Nephron progenitor cell (in vitro differentiated cells): ENCODE data around the gene AK8.

Experiments used
- DNase-seq: peaks from one replicate; pipeline ENCODE4 v3.0.0; 2021
- H3K27ac Mint-ChIP-seq: 2 replicates; pipeline ENCODE4 v1.8.0; 2021; ENCODE audit warnings: mild to moderate bottlenecking, moderate library complexity, mixed read lengths
- H3K27me3 Mint-ChIP-seq: 2 replicates; pipeline ENCODE4 v1.8.0; 2021; ENCODE audit warnings: mild to moderate bottlenecking, low read depth, mixed read lengths; ENCODE audit not compliant: poor library complexity
- H3K36me3 Mint-ChIP-seq: 2 replicates; pipeline ENCODE4 v1.8.0; 2021; ENCODE audit warnings: low read depth, mixed read lengths
- H3K4me1 Mint-ChIP-seq: 2 replicates; pipeline ENCODE4 v1.8.0; 2021; ENCODE audit warnings: mixed read lengths
- H3K4me3 Mint-ChIP-seq: 2 replicates; pipeline ENCODE4 v1.8.0; 2021; ENCODE audit warnings: mild to moderate bottlenecking, moderate library complexity, mixed read lengths
- H3K9me3 Mint-ChIP-seq: 2 replicates; pipeline ENCODE4 v1.8.0; 2021; ENCODE audit warnings: mild to moderate bottlenecking, moderate library complexity, mixed read lengths
- CTCF ChIP-seq: fragments of 200-600 bp; sonication (generic); IDR thresholded peaks from 2 replicates; pipeline ENCODE4 v1.5.0; 2021; ENCODE audit warnings: antibody characterized with exemption

AK8 gene

GRCh38 chr9:132842124-132843044, 35.7 kb downstream of the AK8 start:
- H3K27me3 Mint-ChIP-seq = peaks cover 4% of the 10 kb centered on the region
- no peaks in the 10 kb centered on the region for H3K9me3 Mint-ChIP-seq
- no peak overlapping the region for H3K4me3 Mint-ChIP-seq

DNA sequence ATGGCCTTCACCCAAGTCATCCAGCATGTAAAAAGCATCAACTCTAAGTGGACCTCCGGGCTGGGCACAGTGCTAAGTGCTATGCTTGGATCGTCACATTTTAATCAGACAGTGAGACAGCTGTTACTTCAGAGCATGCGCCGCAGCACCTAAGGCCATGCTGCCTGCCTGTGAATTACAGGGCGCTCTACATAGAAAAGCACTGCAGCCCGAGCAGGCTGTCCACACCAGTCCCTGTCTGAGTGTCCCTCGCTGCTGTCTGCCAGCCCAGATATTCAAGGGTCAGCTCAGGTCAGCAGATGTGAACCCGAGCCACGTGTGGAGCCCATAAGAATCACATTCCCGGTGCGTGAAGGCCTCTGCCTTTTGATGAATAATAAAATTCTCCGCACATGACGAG, 37.1 kb downstream of the AK8 start:
- Mint-ChIP-seq H3K9me3 (no peaks in the 10 kb centered on the region), H3K4me3 (no peak overlapping the region), H3K27me3 (peaks cover 4% of the 10 kb centered on the region), H3K36me3 (no peaks in the 10 kb centered on the region), H3K4me1 (peaks cover 32% of the 10 kb centered on the region), H3K27ac (no peak overlapping the region)
- DNase-seq = no peak
- no peak for TF ChIP-seq CTCF

More at GRCh38 chr9:132842124-132843044, 35.7 kb downstream of the AK8 start:
- H3K36me3 Mint-ChIP-seq = no peaks in the 10 kb centered on the region
- no peak for DNase-seq
- peaks cover 29% of the 10 kb centered on the region for H3K4me1 Mint-ChIP-seq
- H3K27ac Mint-ChIP-seq = peak overlapping the region; percentile 86
- TF ChIP-seq CTCF = no peak

- Mint-ChIP-seq H3K36me3 (no peaks in the 10 kb centered on the region), H3K4me1 (peaks cover 43% of the 10 kb centered on the region), H3K27ac (no peak overlapping the region), H3K9me3 (no peaks in the 10 kb centered on the region), H3K4me3 (no peak overlapping the region), H3K27me3 (peaks cover 8% of the 10 kb centered on the region)
- no peak for DNase-seq
- TF ChIP-seq CTCF = no peak
Measured at GRCh38 chr9:132838291-132838690, 39.8 kb downstream of the AK8 start.

DNA sequence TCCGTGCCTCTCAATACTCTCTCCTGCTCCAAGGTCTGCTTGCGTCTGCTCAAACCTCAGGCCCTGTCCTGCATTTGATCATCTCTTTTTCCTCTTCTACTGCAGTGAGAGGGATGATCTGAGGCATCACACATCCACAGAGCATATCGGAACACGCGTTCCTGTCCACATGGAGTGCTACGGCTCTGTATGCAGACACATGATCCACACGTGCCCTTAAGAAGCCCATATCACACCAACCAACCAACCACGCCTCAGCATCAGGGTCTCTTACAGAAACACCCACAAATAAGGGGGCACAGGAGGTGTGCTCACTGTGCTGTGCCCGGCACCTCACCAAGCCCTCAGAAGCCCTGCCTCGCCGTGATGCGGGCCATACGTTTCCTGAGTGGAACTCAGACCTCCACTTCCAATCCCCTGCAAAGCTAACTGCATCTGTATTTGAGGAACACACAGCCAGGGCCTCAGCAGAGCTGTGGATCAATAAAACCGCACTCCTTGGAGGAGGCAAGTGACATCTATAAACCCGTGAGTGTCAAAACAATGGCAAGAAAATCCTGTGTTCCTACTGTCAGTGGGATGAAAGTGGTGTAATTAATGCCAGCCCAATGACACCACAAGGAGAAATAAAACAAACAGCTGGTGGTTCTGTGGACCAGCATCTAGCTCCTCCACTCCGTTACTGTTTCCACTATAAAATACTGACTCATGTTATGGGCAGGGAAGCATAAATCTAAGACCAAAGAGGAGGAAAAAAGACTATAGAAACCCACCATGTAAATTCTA, 40.4 kb downstream of the AK8 start:
- Mint-ChIP-seq H3K27me3 (peaks cover 12% of the 10 kb centered on the region), H3K4me1 (peaks cover 43% of the 10 kb centered on the region), H3K4me3 (no peak overlapping the region), H3K36me3 (no peaks in the 10 kb centered on the region), H3K9me3 (no peaks in the 10 kb centered on the region), H3K27ac (no peak overlapping the region)
- TF ChIP-seq CTCF = no peak
- DNase-seq = no peak

DNA sequence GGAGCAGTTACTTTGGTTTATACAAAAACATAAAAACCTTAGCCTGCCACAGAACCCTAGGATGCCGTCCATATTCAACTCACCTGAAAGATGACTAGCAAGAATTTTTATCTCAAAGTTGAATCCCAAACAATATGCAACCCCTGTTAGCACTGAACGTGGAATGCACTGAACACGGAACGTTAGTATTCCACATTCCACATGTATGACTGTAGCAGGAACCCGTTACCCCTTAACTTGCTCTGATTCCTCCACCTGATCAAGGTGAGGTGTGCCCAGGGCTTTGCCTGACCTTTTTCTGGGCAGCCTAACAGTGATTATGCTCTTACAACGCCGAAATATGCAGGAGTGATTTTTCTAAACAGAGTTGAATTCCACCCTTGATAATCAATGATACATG, 43.7 kb downstream of the AK8 start:
- no peak for DNase-seq
- no peaks in the 10 kb centered on the region for H3K9me3 Mint-ChIP-seq
- TF ChIP-seq CTCF = no peak
- H3K27me3 Mint-ChIP-seq = peaks cover 11% of the 10 kb centered on the region
- H3K27ac Mint-ChIP-seq = no peak overlapping the region
- no peaks in the 10 kb centered on the region for H3K36me3 Mint-ChIP-seq
- H3K4me3 Mint-ChIP-seq = no peak overlapping the region
- peaks cover 48% of the 10 kb centered on the region for H3K4me1 Mint-ChIP-seq
